HEK293 (cell line): ENCODE measurements around the gene MRPS22.

Experiments used
- CTCF ChIA-PET: fragments of 350-600 bp; formaldehyde crosslinking; extraction: SDS; loops from one replicate; lab custom pipeline; 2021; ENCODE audit warnings: antibody characterized with exemption; lab: Yijun Ruan, JAX
- POLR2A ChIA-PET: fragments of 300-600 bp; formaldehyde crosslinking; extraction: SDS; loops from one replicate; lab custom pipeline; 2020; ENCODE audit warnings: antibody characterized with exemption, inconsistent platforms; lab: Yijun Ruan, JAX
- H3K27ac ChIP-seq: fragments of 200-500 bp; sonication (Bioruptor generic); 2 replicates; pipeline ENCODE4 v1.5.1; 2014; ENCODE audit warnings: low read depth, low read length, control low read depth, inconsistent platforms; ENCODE audit errors: extremely low read depth
- H3K36me3 ChIP-seq, 2 experiments: fragments of 200-500 bp in 1 of 2; sonication (Bioruptor generic) in 1 of 2; 1 replicate in 1 of 2; 2 replicates in 1 of 2; pipeline ENCODE4 v1.5.1; 2014 to 2017; ENCODE audit warnings: inconsistent platforms in 2 of 2, low read length in 2 of 2; ENCODE audit not compliant: control insufficient read depth in 2 of 2, insufficient read depth in 1 of 2
- H3K4me1 ChIP-seq: fragments of 200-500 bp; sonication (Bioruptor generic); 2 replicates; pipeline ENCODE4 v1.5.1; 2014; ENCODE audit warnings: mild to moderate bottlenecking, low read length, inconsistent platforms; ENCODE audit not compliant: control insufficient read depth, insufficient read depth
- H3K4me3 ChIP-seq: 2 replicates; pipeline ENCODE4 v1.5.1; 2011; ENCODE audit warnings: low read depth, mild to moderate bottlenecking, control low read depth, low read length, moderate library complexity
- H3K9me3 ChIP-seq: fragments of 200-500 bp; sonication (Bioruptor generic); 2 replicates; pipeline ENCODE4 v1.5.1; 2014; ENCODE audit warnings: low read depth, low read length, inconsistent platforms; ENCODE audit not compliant: control insufficient read depth, insufficient read depth
- GLIS2 ChIP-seq: fragments of 450-650 bp; formaldehyde crosslinking; IDR thresholded peaks from 2 replicates; pipeline ENCODE4 v1.5.1; 2016; ENCODE audit warnings: missing biosample characterization, missing genetic modification characterization
- ZNF121 ChIP-seq: fragments of 450-650 bp; formaldehyde crosslinking; IDR thresholded peaks from 2 replicates; pipeline ENCODE4 v1.5.1; 2016; ENCODE audit warnings: missing biosample characterization, missing genetic modification characterization
- ZNF132 ChIP-seq: fragments of 450-650 bp; formaldehyde crosslinking; IDR thresholded peaks from 2 replicates; pipeline ENCODE4 v1.5.1; 2017; ENCODE audit warnings: missing biosample characterization, missing genetic modification characterization, borderline replicate concordance
- ZNF169 ChIP-seq: fragments of 450-650 bp; formaldehyde crosslinking; IDR thresholded peaks from 2 replicates; pipeline ENCODE4 v1.5.1; 2016; ENCODE audit warnings: missing biosample characterization, missing genetic modification characterization
- ZNF211 ChIP-seq: fragments of 450-650 bp; formaldehyde crosslinking; IDR thresholded peaks from 2 replicates; pipeline ENCODE4 v1.5.1; 2016; ENCODE audit warnings: low read depth, missing biosample characterization, missing genetic modification characterization
- ZNF23 ChIP-seq: fragments of 450-650 bp; formaldehyde crosslinking; IDR thresholded peaks from 2 replicates; pipeline ENCODE4 v1.5.1; 2016; ENCODE audit warnings: missing biosample characterization, missing genetic modification characterization, borderline replicate concordance
- ZNF48 ChIP-seq: fragments of 450-650 bp; formaldehyde crosslinking; IDR thresholded peaks from 2 replicates; pipeline ENCODE4 v1.5.1; 2016; ENCODE audit warnings: missing biosample characterization, missing genetic modification characterization
- ZNF555 ChIP-seq: fragments of 450-650 bp; formaldehyde crosslinking; conservative IDR thresholded peaks from 2 replicates; pipeline ENCODE4 v1.5.1; 2017; ENCODE audit warnings: missing biosample characterization, mild to moderate bottlenecking, missing genetic modification characterization, inconsistent platforms
- ZNF596 ChIP-seq: fragments of 450-650 bp; IDR thresholded peaks from 2 replicates; pipeline ENCODE4 v1.5.0; 2018; ENCODE audit warnings: missing biosample characterization, mild to moderate bottlenecking, missing genetic modification characterization, moderate library complexity
- ZNF623 ChIP-seq: fragments of 450-650 bp; formaldehyde crosslinking; IDR thresholded peaks from 2 replicates; pipeline ENCODE4 v1.5.1; 2016; ENCODE audit warnings: missing biosample characterization, missing genetic modification characterization
- ZNF776 ChIP-seq: fragments of 450-650 bp; formaldehyde crosslinking; IDR thresholded peaks from 2 replicates; pipeline ENCODE4 v1.5.0; 2017; ENCODE audit warnings: missing biosample characterization, missing genetic modification characterization, borderline replicate concordance
- TF ChIP-seq, protein P1 (sequence below): fragments of 450-650 bp; formaldehyde crosslinking; IDR thresholded peaks from 2 replicates; pipeline ENCODE4 v1.5.1; 2016; ENCODE audit warnings: missing biosample characterization, missing genetic modification characterization
- TF ChIP-seq, protein P2 (sequence below): fragments of 450-650 bp; formaldehyde crosslinking; IDR thresholded peaks from 2 replicates; pipeline ENCODE4 v1.5.1; 2016; ENCODE audit warnings: missing biosample characterization, missing genetic modification characterization
- TF ChIP-seq, protein P3 (sequence below): fragments of 450-650 bp; formaldehyde crosslinking; IDR thresholded peaks from 2 replicates; pipeline ENCODE4 v1.5.1; 2016; ENCODE audit warnings: missing biosample characterization, missing genetic modification characterization
- TF ChIP-seq, protein P4 (sequence below): fragments of 450-650 bp; formaldehyde crosslinking; IDR thresholded peaks from 2 replicates; pipeline ENCODE4 v1.5.1; 2016; ENCODE audit warnings: missing biosample characterization, missing genetic modification characterization, borderline replicate concordance
- TF ChIP-seq, protein P5 (sequence below): fragments of 450-650 bp; formaldehyde crosslinking; IDR thresholded peaks from 2 replicates; pipeline ENCODE4 v1.5.1; 2017; ENCODE audit warnings: missing biosample characterization, mild to moderate bottlenecking, missing genetic modification characterization, moderate library complexity

The MRPS22 gene

DNA sequence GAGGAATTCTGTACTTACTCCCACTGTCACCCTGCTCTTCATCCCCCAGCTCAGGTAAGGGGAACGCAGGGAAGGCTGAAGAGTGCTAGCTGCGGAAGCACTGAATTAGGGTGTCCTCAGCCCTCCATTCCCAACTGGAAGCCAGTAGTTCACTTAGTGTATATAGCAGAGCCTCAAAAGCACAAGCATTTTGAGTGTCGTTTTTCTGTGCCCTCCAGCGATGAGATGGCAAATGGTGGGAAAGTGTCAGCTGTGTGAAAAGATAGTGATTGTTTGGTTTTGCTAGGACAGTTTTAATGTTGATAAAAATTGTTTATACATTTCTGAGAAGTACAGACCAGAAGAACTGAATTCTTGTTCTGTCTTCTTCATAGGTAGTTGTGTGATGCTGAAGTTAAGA is 10.8 kb downstream of the MRPS22 start:
- TF ChIP-seq, protein P1, sequence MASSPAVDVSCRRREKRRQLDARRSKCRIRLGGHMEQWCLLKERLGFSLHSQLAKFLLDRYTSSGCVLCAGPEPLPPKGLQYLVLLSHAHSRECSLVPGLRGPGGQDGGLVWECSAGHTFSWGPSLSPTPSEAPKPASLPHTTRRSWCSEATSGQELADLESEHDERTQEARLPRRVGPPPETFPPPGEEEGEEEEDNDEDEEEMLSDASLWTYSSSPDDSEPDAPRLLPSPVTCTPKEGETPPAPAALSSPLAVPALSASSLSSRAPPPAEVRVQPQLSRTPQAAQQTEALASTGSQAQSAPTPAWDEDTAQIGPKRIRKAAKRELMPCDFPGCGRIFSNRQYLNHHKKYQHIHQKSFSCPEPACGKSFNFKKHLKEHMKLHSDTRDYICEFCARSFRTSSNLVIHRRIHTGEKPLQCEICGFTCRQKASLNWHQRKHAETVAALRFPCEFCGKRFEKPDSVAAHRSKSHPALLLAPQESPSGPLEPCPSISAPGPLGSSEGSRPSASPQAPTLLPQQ (tag by site-specific recombination): no peak
- no peak for TF ChIP-seq ZNF211 (tag by site-specific recombination)
- no peak for TF ChIP-seq ZNF121 (tag by site-specific recombination)
- no peak for TF ChIP-seq GLIS2
- TF ChIP-seq, protein P2, sequence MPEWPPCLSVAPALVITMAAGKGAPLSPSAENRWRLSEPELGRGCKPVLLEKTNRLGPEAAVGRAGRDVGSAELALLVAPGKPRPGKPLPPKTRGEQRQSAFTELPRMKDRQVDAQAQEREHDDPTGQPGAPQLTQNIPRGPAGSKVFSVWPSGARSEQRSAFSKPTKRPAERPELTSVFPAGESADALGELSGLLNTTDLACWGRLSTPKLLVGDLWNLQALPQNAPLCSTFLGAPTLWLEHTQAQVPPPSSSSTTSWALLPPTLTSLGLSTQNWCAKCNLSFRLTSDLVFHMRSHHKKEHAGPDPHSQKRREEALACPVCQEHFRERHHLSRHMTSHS (tag by site-specific recombination): no peak
- Histone ChIP-seq H3K9me3 (no peaks in the 10 kb centered on the region), H3K4me3 (no peak overlapping the region), H3K4me1 (no peaks in the 10 kb centered on the region), H3K27ac (no peak overlapping the region), H3K36me3 (peaks cover 22 to 96% of the 10 kb centered on the region in 2 experiments)
- ChIA-PET POLR2A (interaction anchor here (1.2 kb wide), 1 partner anchor 11 kb away, joined by 6 read pairs; the partner anchor contains the start of gene MRPS22), CTCF (interaction anchor here (0.6 to 1.7 kb wide), 10 partner anchors 8 to 647 kb away, joined by 3 to 11 read pairs (median 5); partner anchors contain the start of gene COPB2)

DNA sequence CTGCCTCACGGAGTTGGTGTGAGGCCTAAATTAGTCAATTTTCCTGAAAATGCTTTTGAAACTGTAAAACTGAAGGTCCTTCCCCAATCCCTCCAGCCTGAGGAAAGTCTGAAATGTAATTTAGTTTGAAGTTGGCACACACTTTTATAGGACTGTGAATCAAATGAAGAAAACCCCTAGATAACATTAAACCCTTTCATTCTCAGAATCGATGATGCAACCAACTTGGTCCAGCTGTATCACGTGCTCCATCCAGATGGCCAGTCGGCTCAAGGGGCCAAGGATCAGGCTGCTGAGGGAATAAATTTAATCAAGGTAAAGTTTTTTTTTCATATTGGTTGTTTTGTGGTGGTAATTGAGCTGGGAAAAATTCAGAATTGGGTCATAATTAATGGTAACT is 11.7 kb downstream of the MRPS22 start:
- no peak overlapping the region for H3K4me3 ChIP-seq
- no peaks in the 10 kb centered on the region for H3K4me1 ChIP-seq
- H3K27ac ChIP-seq: no peak overlapping the region
- no peaks in the 10 kb centered on the region for H3K9me3 ChIP-seq
- ChIA-PET CTCF (no interaction called here), POLR2A (no interaction called here)
- H3K36me3 ChIP-seq: peaks cover 30 to 97% of the 10 kb centered on the region in 2 experiments
- TF ChIP-seq ZNF132 (no peak), ZNF623 (tag by site-specific recombination) (no peak), ZNF23 (tag by site-specific recombination) (no peak), ZNF169 (no peak), ZNF596 (tag by site-specific recombination) (no peak), ZNF776 (tag by site-specific recombination) (no peak), ZNF48 (tag by site-specific recombination) (no peak), ZNF555 (no peak)
- TF ChIP-seq, protein P3, sequence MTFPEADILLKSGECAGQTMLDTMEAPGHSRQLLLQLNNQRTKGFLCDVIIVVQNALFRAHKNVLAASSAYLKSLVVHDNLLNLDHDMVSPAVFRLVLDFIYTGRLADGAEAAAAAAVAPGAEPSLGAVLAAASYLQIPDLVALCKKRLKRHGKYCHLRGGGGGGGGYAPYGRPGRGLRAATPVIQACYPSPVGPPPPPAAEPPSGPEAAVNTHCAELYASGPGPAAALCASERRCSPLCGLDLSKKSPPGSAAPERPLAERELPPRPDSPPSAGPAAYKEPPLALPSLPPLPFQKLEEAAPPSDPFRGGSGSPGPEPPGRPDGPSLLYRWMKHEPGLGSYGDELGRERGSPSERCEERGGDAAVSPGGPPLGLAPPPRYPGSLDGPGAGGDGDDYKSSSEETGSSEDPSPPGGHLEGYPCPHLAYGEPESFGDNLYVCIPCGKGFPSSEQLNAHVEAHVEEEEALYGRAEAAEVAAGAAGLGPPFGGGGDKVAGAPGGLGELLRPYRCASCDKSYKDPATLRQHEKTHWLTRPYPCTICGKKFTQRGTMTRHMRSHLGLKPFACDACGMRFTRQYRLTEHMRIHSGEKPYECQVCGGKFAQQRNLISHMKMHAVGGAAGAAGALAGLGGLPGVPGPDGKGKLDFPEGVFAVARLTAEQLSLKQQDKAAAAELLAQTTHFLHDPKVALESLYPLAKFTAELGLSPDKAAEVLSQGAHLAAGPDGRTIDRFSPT (tag by site-specific recombination): no peak
- TF ChIP-seq, protein P4, sequence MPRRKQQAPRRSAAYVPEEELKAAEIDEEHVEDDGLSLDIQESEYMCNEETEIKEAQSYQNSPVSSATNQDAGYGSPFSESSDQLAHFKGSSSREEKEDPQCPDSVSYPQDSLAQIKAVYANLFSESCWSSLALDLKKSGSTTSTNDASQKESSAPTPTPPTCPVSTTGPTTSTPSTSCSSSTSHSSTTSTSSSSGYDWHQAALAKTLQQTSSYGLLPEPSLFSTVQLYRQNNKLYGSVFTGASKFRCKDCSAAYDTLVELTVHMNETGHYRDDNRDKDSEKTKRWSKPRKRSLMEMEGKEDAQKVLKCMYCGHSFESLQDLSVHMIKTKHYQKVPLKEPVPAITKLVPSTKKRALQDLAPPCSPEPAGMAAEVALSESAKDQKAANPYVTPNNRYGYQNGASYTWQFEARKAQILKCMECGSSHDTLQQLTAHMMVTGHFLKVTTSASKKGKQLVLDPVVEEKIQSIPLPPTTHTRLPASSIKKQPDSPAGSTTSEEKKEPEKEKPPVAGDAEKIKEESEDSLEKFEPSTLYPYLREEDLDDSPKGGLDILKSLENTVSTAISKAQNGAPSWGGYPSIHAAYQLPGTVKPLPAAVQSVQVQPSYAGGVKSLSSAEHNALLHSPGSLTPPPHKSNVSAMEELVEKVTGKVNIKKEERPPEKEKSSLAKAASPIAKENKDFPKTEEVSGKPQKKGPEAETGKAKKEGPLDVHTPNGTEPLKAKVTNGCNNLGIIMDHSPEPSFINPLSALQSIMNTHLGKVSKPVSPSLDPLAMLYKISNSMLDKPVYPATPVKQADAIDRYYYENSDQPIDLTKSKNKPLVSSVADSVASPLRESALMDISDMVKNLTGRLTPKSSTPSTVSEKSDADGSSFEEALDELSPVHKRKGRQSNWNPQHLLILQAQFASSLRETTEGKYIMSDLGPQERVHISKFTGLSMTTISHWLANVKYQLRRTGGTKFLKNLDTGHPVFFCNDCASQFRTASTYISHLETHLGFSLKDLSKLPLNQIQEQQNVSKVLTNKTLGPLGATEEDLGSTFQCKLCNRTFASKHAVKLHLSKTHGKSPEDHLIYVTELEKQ (tag by site-specific recombination): no peak
- TF ChIP-seq, protein P5, sequence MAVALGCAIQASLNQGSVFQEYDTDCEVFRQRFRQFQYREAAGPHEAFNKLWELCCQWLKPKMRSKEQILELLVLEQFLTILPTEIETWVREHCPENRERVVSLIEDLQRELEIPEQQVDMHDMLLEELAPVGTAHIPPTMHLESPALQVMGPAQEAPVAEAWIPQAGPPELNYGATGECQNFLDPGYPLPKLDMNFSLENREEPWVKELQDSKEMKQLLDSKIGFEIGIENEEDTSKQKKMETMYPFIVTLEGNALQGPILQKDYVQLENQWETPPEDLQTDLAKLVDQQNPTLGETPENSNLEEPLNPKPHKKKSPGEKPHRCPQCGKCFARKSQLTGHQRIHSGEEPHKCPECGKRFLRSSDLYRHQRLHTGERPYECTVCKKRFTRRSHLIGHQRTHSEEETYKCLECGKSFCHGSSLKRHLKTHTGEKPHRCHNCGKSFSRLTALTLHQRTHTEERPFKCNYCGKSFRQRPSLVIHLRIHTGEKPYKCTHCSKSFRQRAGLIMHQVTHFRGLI (tag by site-specific recombination): no peak
